ENCODE results near the gene EFNA5.

The EFNA5 gene

GRCh38 chr5:107567901-107568671, 102.7 kb downstream of the EFNA5 start:
- DNase-seq: no peak

- DNase-seq: no peak
Measured at GRCh38 chr5:107566986-107567385, 103.8 kb downstream of the EFNA5 start.

DNA sequence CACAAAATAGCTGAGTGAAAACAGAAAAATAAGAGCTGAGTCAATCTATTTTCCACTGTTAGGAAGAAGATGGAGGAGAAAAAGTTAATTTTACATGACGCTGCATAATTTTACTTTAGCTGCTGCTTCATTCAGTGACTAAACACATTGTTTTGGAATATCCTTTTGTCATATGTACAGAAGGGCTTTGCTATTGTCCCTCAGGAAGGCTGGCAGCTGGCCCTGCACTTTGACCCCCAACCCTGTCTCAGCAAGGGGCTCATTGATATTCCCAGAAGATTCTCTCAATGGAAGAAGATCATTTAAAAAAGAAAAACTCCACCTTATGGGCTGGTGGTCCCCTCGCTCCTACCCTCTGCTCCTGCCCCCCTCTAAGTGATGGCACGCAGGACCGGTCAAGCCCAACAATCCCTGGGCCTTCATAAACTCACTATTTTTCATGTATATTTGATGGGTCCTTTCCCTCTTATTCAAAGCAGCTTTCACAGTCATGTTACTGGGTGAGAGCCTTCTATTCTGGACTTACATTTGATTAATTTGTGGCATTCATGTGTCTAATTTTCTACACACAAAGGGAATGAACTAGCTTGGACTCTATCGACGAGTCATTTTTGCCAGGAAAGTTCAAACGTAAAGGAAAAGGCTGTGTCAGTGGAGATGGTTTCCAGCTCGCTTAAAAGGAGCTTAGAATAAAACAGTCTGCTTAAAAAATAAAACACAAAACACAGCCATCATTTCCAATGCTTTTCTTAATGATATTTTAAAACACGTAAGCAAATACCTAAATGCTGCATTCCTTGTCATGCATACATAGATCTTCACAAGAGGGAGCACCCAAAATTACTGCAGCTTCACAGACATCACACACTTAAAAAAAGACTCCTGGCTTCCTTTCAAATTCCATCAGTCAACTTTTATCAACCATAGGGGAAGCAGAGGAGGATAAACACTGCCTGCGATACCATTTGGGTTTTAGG, 104.7 kb downstream of the EFNA5 start:
- no peak for DNase-seq

GRCh38 chr5:107564931-107565372, 105.8 kb downstream of the EFNA5 start:
- peak; percentile 28 for DNase-seq

DNA sequence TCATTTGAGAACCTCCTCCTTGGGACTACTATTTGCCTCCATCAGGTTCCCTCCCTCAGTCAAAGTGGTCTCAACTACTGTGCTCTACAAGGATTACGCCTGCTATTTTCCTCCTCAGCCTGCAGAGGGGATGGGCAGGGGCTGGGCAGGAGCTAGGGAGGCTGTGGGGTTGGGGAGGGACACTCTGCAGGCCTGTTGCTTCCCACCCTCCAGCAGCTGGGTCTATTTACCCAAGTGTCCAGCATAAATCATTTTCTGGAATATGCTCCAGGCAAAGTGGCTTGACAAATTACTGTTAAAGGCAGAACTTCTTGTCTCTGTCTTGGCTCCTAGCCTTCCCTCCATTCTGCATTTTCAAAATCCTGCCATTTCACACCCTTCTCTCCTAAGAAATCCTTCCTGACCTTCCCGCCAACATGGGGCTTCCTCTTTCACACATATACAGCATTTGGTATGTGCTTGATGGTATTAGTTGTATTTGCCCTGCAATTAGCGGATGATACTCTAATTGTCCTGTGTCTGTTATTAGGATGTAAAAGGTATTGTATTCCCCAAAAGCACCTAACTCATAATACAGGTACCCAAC, 106.7 kb downstream of the EFNA5 start:
- DNase-seq: no peak

DNA sequence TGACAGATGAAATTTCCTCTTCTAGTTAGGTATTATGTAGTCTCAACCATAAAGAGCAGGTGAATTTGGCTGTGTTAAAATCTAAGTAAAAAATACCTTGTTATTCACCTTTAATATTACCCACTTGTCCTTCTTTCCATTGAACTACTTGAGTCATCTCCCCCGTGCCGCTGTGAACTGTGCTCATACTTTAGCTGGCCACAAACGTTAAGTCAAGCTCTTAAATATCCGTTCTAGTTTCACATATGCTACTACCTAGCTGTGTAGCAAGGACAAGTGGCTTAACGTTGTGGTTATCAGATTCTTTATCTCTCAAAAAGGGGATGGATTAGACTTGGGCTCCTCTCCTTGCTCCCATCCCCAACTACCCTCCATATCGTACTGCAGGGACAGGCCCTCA, 110.4 kb downstream of the EFNA5 start:
- DNase-seq: no peak

DNA sequence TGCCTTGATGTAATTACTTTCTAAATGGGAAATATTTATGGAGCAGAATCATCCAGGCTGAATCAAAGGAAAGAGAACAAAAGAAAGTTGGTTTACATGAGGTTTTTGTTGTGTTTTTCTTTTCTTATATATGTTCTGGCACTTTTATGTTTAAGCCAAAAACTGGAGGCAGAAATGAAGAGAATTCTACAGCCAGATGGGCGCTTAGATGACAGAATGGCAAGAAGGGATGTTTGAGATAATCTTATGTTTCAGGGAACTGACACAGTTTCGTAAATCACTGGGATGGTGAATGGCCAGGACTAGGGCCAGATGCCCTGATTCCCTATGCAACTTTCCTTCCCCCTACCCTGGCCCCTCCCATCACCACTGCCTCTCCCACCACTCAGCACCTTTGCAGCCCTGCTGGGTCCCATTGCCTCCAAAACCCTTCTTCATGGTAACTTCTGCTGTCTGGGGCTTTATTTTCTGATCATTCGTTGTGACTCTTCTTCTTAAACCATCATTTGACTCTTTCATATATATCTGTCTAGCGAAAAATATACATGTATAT, 111.8 kb downstream of the EFNA5 start:
- DNase-seq: no peak

GRCh38 chr5:107557051-107557658, 113.6 kb downstream of the EFNA5 start:
- DNase-seq: no peak

GRCh38 chr5:107556575-107556974, 114.2 kb downstream of the EFNA5 start:
- DNase-seq: no peak

- DNase-seq: no peak
Measured at GRCh38 chr5:107555425-107556090, 115.2 kb downstream of the EFNA5 start.

- no peak for DNase-seq
Measured at GRCh38 chr5:107554776-107555424, 115.8 kb downstream of the EFNA5 start.

GRCh38 chr5:107553117-107553555, 117.6 kb downstream of the EFNA5 start:
- no peak for DNase-seq

DNA sequence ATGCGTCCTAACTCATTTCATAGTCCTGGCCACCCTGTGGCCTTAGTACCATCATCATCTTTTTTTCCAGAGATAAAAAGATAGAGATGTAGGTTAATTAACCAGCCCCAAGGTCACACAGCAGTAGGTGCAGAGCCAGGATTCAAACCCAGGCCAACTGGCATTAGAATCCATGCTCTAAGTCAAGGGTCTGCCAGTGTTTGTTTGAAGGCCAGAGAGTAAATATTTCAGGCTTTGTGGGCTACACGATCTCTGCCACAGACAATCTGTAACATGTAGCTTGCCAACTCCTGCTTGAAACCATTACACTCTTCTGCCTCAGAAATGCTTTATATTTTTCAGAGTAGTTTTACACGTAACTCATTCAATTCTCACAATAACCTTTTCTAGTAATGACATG, 119.6 kb downstream of the EFNA5 start:
- peak; percentile 51 for DNase-seq

GRCh38 chr5:107549567-107549966, 121.2 kb downstream of the EFNA5 start:
- no peak for DNase-seq

- no peak for DNase-seq
Measured at GRCh38 chr5:107548477-107548876, 122.3 kb downstream of the EFNA5 start.

DNA sequence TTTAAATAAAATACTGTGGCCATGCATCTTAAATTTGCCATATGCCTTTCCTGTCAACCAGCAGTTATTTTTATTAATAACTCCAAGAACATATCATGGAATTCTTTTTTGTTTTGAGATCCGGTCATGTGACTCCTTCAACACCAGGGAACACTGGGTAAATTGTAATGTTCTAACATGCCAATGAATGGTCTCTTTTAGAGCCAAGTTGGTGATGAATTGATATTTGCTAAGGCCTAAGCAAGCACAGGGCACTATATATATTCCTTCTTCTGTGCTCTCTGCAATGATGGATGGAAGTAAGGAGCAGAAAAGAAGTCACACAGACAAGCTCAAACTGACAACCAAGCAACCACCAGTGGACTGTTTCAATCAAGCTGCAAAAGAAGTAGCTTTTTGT, 124.0 kb downstream of the EFNA5 start:
- no peak for DNase-seq

DNA sequence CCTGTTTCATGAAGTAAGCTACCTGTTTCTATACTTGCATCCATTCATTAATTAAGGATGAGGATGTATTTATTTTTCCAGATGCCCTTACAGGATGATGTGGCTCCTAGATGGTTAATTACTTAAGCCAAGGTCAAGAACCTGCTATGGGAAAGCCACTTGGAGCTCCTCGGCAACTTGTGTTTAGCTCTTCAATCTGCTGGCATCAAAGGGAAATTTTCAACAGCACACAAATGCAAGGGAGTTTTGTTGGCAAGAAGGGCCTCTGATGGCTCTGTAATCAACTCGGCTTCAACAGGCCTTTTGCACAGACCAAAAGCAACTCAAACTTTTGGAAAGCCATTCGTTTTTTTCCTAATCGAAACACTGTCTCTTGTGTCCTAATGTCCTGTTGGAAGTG, 125.3 kb downstream of the EFNA5 start:
- no peak for DNase-seq

DNA sequence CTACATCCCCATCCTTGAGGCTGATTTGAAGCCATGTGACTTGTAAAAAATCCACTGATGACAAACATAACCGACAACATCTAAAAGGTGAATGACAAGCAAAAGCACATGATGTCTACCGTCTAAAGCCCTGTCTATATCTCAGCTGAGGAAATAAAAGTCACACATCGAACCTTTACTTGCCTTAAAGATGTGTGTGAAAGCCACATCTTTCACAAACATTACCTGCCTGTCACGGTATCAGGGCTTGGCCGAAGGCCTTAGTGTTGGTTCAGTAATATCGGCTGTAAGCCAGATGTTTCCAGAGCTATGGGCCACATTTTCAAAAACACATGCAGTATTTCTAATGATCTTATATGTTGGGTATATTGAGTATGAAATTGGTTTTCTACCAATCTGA, 125.8 kb downstream of the EFNA5 start:
- DNase-seq: no peak

DNA sequence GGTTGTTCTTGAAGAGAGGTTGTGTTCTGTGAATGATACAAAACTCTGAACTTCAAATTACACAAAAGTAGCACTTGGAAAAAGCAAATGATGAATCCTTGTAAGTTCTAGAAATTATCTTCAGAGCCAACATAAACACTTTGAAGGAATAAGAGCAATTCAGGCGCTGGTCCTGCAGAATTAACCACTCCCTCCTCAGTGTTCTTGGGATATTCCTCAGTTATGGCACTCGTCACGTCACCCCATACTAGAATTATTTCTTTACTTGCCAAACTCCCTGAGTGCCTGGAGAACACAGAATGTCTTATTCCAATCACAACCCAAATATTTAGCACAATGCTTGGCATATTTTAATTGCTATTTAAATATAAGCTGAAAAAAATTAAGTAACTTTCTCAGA, 126.3 kb downstream of the EFNA5 start:
- DNase-seq: no peak

DNA sequence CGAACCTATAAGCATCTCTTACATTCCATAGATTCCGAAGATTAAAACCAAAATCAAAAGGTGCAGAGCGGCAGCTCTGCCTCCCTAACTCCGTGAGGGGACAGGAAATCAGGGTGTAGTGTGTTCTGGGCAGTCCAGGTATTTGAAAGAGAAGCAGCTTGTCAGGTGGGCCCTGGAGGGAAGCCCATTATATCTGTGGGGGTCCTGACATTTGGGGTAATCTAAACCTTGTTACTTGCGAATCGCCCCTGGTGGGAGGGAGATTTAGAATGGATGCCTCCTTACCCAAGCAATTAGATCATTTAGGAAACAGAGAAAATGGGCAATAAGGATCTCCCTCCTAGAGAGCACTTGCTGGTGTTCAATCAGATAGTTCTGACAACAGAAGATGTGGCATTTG, 126.9 kb downstream of the EFNA5 start:
- no peak for DNase-seq

- no peak for DNase-seq
Measured at GRCh38 chr5:107542831-107543231, 127.9 kb downstream of the EFNA5 start.

DNA sequence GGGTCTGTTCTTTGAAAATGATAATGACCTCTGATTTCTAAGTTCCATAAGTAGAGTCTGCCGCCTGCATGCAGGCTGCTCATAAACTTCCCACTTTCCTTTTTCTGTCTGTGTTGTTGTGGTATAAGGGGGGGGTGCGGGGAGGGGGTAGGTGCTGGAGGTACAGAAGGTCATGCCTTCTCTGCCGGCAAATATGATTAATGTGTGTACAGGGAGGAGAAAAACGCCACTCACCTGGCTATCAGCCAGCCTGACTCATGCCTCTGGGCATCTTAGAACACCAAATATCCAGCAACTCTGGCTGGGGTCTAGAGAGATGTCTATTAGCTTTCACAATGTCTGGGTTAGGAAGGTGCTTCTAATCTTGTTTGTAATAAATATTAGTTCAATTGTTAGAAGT, 128.3 kb downstream of the EFNA5 start:
- peak; percentile 43 for DNase-seq

All from NCI-H2029 treated with DMSO at 0.1 percent for 48 hours (cell line).